Vagina (tissue), 2 donors: Measurements from ENCODE around the gene ATXN1L. TPM values are rescaled to one million over a fixed set of nuclear protein-coding genes. Genes with fewer than 3 reads are reported as not detected.
"Not testable (repeated sequence)": the region's sequence is repeated elsewhere in the genome, so short reads cannot be mapped to it uniquely, and the experiment has no call there.

Source experiments
- DNase-seq, 2 donors: peaks; one replicate each; pipeline ENCODE4 v3.0.0-alpha.2; 2017; ENCODE audit errors: extremely low spot score in 2 of 2
- H3K27ac ChIP-seq: fragments of 200-600 bp; sonication (generic); one replicate; pipeline ENCODE4 v1.5.1; 2019
- H3K27me3 ChIP-seq: fragments of 200-600 bp; sonication (generic); one replicate; pipeline ENCODE4 v1.5.1; 2019
- H3K36me3 ChIP-seq, 2 donors: fragments of 200-600 bp; sonication (generic); one replicate each; pipeline ENCODE4 v1.5.1; 2017 to 2019
- H3K4me1 ChIP-seq: fragments of 200-600 bp; sonication (generic); one replicate; pipeline ENCODE4 v1.5.1; 2019
- H3K4me3 ChIP-seq, 2 donors: fragments of 200-600 bp; sonication (generic); 1 replicate in 1 of 2; 2 replicates in 1 of 2; pipeline ENCODE4 v1.5.1; 2016 to 2019
- H3K9me3 ChIP-seq: fragments of 200-600 bp; sonication (generic); one replicate; pipeline ENCODE4 v1.5.1; 2019
- CTCF ChIP-seq, 3 experiments: fragments of 450-650 bp in 2 of 3; fragments of 200-600 bp in 1 of 3; sonication (generic) in 1 of 3; IDR thresholded peaks; one replicate each; pipeline ENCODE4 v1.5.1; 2017 to 2019; ENCODE audit warnings: antibody characterized with exemption in 3 of 3, mild to moderate bottlenecking in 2 of 3, moderate library complexity in 2 of 3
- POLR2AphosphoS5 ChIP-seq, 2 donors: sonication (generic); formaldehyde crosslinking; IDR thresholded peaks; one replicate each; pipeline ENCODE4 v1.9.0; 2017; ENCODE audit warnings: antibody characterized with exemption in 2 of 2, mild to moderate bottlenecking in 2 of 2, low read depth in 1 of 2; ENCODE audit not compliant: insufficient read depth in 1 of 2
- intact Hi-C: fragments of 100-400 bp; cut with DNase I; formaldehyde crosslinking; loops from one replicate; pipeline ENCODE4 v1.15.1; 2023
- total RNA-seq: library from RNA; depleted of rRNA; stranded (reverse); fragments of >200 nt; gene quantifications from one replicate; pipeline ENCODE4 v1.2.3, GENCODE V29; 2016

The ATXN1L gene
- total RNA-seq, 1 donor from 2014 or later = 15.0 TPM

DNA sequence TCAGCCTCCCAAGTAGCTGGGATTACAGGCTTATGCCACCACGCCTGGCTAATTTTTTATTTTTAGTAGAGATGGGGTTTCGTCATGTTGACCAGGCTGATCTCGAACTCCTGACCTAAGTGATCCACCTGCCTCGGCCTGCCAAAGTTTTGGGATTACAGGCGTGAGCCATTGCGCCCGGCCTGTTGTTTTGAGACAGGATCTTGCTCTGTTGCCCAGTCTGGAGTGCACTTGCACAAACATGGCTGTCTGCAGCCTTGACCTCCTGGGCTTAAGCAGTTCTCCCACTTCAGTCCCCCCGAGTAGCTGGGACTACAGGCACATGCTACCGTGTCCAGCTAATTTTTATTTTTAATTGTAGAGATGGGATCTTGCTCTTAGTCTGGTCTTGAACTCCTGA, 58.5 kb downstream of the ATXN1L start:
- Histone ChIP-seq H3K27ac (no peak overlapping the region), H3K9me3 (no peaks in the 10 kb centered on the region), H3K4me1 (peaks cover 63% of the 10 kb centered on the region), H3K36me3 (no peaks in the 10 kb centered on the region), H3K27me3 (no peaks in the 10 kb centered on the region), H3K4me3 (no peak overlapping the region)
- DNase-seq = no peak
- intact Hi-C loops = no loop called here
- TF ChIP-seq CTCF (IDR thresholded peaks at IDR 0.05) (no peak), POLR2AphosphoS5 (IDR thresholded peaks at IDR 0.05; ENCODE audit: insufficient read depth in 1 of 2, low read depth in 1 of 2) (no peak)

GRCh38 chr16:71905765-71906164, 60.0 kb downstream of the ATXN1L start:
- H3K27me3 ChIP-seq, H3K27ac ChIP-seq, H3K36me3 ChIP-seq, H3K4me3 ChIP-seq, intact Hi-C loops, DNase-seq, H3K9me3 ChIP-seq: not testable (repeated sequence)
- H3K4me1 ChIP-seq = peaks cover 63% of the 10 kb centered on the region

Other genes with a start within 250 kb of the ATXN1L start
- 4.7 TPM for gene MARVELD3, start 219.8 kb upstream of the ATXN1L start, total RNA-seq
- gene PHLPP2, start 121.3 kb upstream of the ATXN1L start, total RNA-seq = 6.4 TPM
- gene AP1G1, start 37.1 kb upstream of the ATXN1L start, total RNA-seq = 116 TPM
- 8.8 TPM for gene ZNF821, start 38.2 kb downstream of the ATXN1L start, total RNA-seq
- gene IST1, start 49.6 kb downstream of the ATXN1L start, total RNA-seq = 159 TPM
- gene PKD1L3, start 154.4 kb downstream of the ATXN1L start, total RNA-seq = not detected
- 4.2 TPM for gene DHODH, start 162.8 kb downstream of the ATXN1L start, total RNA-seq
- 4.7 TPM for gene HP, start 208.5 kb downstream of the ATXN1L start, total RNA-seq
- 1.7 TPM for gene HPR, start 217.2 kb downstream of the ATXN1L start, total RNA-seq
- gene TXNL4B, start 247.6 kb downstream of the ATXN1L start, total RNA-seq = 12.5 TPM
- 54.8 TPM for gene DHX38, start 247.9 kb downstream of the ATXN1L start, total RNA-seq